ENCODE results near the gene TLCD3A.
"Not testable (repeated sequence)": the region's sequence is repeated elsewhere in the genome, so short reads cannot be mapped to it uniquely, and the experiment has no call there.

The TLCD3A gene

GRCh38 chr17:778096-778495 lies 45.7 kb downstream of the TLCD3A start:
- Histone ChIP-seq H3K4me3 (ENCODE audit: low read length) (no peak overlapping the region), H3K27ac (ENCODE audit: low read length) (no peak overlapping the region), H3K27me3 (ENCODE audit: control insufficient read depth, insufficient read depth, low read length) (no peaks in the 10 kb centered on the region), H3K36me3 (ENCODE audit: control insufficient read depth, low read depth, low read length) (peaks cover 54% of the 10 kb centered on the region), H3K9ac (ENCODE audit: low read length) (no peak overlapping the region), H3K9me3 (ENCODE audit: control insufficient read depth, low read depth, low read length) (no peaks in the 10 kb centered on the region), H3K4me1 (ENCODE audit: control insufficient read depth, low read depth, low read length) (no peaks in the 10 kb centered on the region)

GRCh38 chr17:781805-782731 lies 49.7 kb downstream of the TLCD3A start, which contains the start of the genes GLOD4 and MRM3:
Gene GLOD4 (minus strand): TSS chr17:782280. CDS start chr17:782255, 25 bp downstream.
Gene MRM3 (plus strand): TSS chr17:782353. CDS start chr17:782379, 26 bp downstream.
- H3K36me3 ChIP-seq (ENCODE audit: control insufficient read depth, low read depth, low read length): peaks cover 30% of the 10 kb centered on the region
- H3K4me1 ChIP-seq (ENCODE audit: control insufficient read depth, low read depth, low read length): no peaks in the 10 kb centered on the region
- H3K9me3 ChIP-seq (ENCODE audit: control insufficient read depth, low read depth, low read length): no peaks in the 10 kb centered on the region
- no peaks in the 10 kb centered on the region for H3K27me3 ChIP-seq (ENCODE audit: control insufficient read depth, insufficient read depth, low read length)
- H3K27ac ChIP-seq (ENCODE audit: low read length): peak within 1 kb of the TSS; percentile 88
- peak within 1 kb of the TSS; percentile 97 for H3K4me3 ChIP-seq (ENCODE audit: low read length)
- peak within 1 kb of the TSS; percentile 94 for H3K9ac ChIP-seq (ENCODE audit: low read length)

- Histone ChIP-seq H3K4me1 (ENCODE audit: control insufficient read depth, low read depth, low read length) (no peaks in the 10 kb centered on the region), H3K27me3 (ENCODE audit: control insufficient read depth, insufficient read depth, low read length) (no peaks in the 10 kb centered on the region), H3K9ac (ENCODE audit: low read length) (no peak overlapping the region), H3K27ac (ENCODE audit: low read length) (no peak overlapping the region), H3K4me3 (ENCODE audit: low read length) (no peak overlapping the region), H3K9me3 (ENCODE audit: control insufficient read depth, low read depth, low read length) (no peaks in the 10 kb centered on the region), H3K36me3 (ENCODE audit: control insufficient read depth, low read depth, low read length) (peaks cover 25% of the 10 kb centered on the region)
Observed at GRCh38 chr17:784143-784542, 51.7 kb downstream of the TLCD3A start.

GRCh38 chr17:785901-786300 lies 53.5 kb downstream of the TLCD3A start:
- H3K36me3 ChIP-seq (ENCODE audit: control insufficient read depth, low read depth, low read length): peaks cover 29% of the 10 kb centered on the region
- not testable (repeated sequence) for H3K27ac ChIP-seq (ENCODE audit: low read length); H3K9ac ChIP-seq (ENCODE audit: low read length); H3K27me3 ChIP-seq (ENCODE audit: control insufficient read depth, insufficient read depth, low read length); H3K4me1 ChIP-seq (ENCODE audit: control insufficient read depth, low read depth, low read length); H3K4me3 ChIP-seq (ENCODE audit: low read length); H3K9me3 ChIP-seq (ENCODE audit: control insufficient read depth, low read depth, low read length)

GRCh38 chr17:787641-788221 lies 55.3 kb downstream of the TLCD3A start:
- no peak overlapping the region for H3K27ac ChIP-seq (ENCODE audit: low read length)
- no peak overlapping the region for H3K9ac ChIP-seq (ENCODE audit: low read length)
- H3K4me3 ChIP-seq (ENCODE audit: low read length): no peak overlapping the region
- no peaks in the 10 kb centered on the region for H3K9me3 ChIP-seq (ENCODE audit: control insufficient read depth, low read depth, low read length)
- no peaks in the 10 kb centered on the region for H3K4me1 ChIP-seq (ENCODE audit: control insufficient read depth, low read depth, low read length)
- H3K36me3 ChIP-seq (ENCODE audit: control insufficient read depth, low read depth, low read length): peaks cover 35% of the 10 kb centered on the region
- no peaks in the 10 kb centered on the region for H3K27me3 ChIP-seq (ENCODE audit: control insufficient read depth, insufficient read depth, low read length)

GRCh38 chr17:788551-788950 lies 56.2 kb downstream of the TLCD3A start:
- no peaks in the 10 kb centered on the region for H3K27me3 ChIP-seq (ENCODE audit: control insufficient read depth, insufficient read depth, low read length)
- H3K9ac ChIP-seq (ENCODE audit: low read length): no peak overlapping the region
- no peak overlapping the region for H3K4me3 ChIP-seq (ENCODE audit: low read length)
- H3K36me3 ChIP-seq (ENCODE audit: control insufficient read depth, low read depth, low read length): peaks cover 35% of the 10 kb centered on the region
- no peaks in the 10 kb centered on the region for H3K4me1 ChIP-seq (ENCODE audit: control insufficient read depth, low read depth, low read length)
- no peaks in the 10 kb centered on the region for H3K9me3 ChIP-seq (ENCODE audit: control insufficient read depth, low read depth, low read length)
- no peak overlapping the region for H3K27ac ChIP-seq (ENCODE audit: low read length)

- H3K36me3 ChIP-seq (ENCODE audit: control insufficient read depth, low read depth, low read length): peaks cover 31% of the 10 kb centered on the region
- H3K27ac ChIP-seq (ENCODE audit: low read length): no peak overlapping the region
- H3K9me3 ChIP-seq (ENCODE audit: control insufficient read depth, low read depth, low read length): no peaks in the 10 kb centered on the region
- H3K9ac ChIP-seq (ENCODE audit: low read length): no peak overlapping the region
- no peaks in the 10 kb centered on the region for H3K4me1 ChIP-seq (ENCODE audit: control insufficient read depth, low read depth, low read length)
- no peaks in the 10 kb centered on the region for H3K27me3 ChIP-seq (ENCODE audit: control insufficient read depth, insufficient read depth, low read length)
- no peak overlapping the region for H3K4me3 ChIP-seq (ENCODE audit: low read length)
Observed at GRCh38 chr17:789160-789840, 56.9 kb downstream of the TLCD3A start.

- H3K9me3 ChIP-seq (ENCODE audit: control insufficient read depth, low read depth, low read length); H3K4me3 ChIP-seq (ENCODE audit: low read length): not testable (repeated sequence)
Observed at GRCh38 chr17:789931-790873, 57.8 kb downstream of the TLCD3A start.

GRCh38 chr17:790874-791247 lies 58.5 kb downstream of the TLCD3A start:
- H3K4me1 ChIP-seq (ENCODE audit: control insufficient read depth, low read depth, low read length); H3K9me3 ChIP-seq (ENCODE audit: control insufficient read depth, low read depth, low read length); H3K27ac ChIP-seq (ENCODE audit: low read length); H3K4me3 ChIP-seq (ENCODE audit: low read length); H3K27me3 ChIP-seq (ENCODE audit: control insufficient read depth, insufficient read depth, low read length); H3K9ac ChIP-seq (ENCODE audit: low read length): not testable (repeated sequence)
- peaks cover 24% of the 10 kb centered on the region for H3K36me3 ChIP-seq (ENCODE audit: control insufficient read depth, low read depth, low read length)

More at GRCh38 chr17:789931-790873, 57.8 kb downstream of the TLCD3A start:
- not testable (repeated sequence) for H3K4me1 ChIP-seq (ENCODE audit: control insufficient read depth, low read depth, low read length); H3K27ac ChIP-seq (ENCODE audit: low read length); H3K27me3 ChIP-seq (ENCODE audit: control insufficient read depth, insufficient read depth, low read length); H3K9ac ChIP-seq (ENCODE audit: low read length)
- peaks cover 24% of the 10 kb centered on the region for H3K36me3 ChIP-seq (ENCODE audit: control insufficient read depth, low read depth, low read length)

GRCh38 chr17:791829-792228 lies 59.4 kb downstream of the TLCD3A start:
- Histone ChIP-seq H3K9ac (ENCODE audit: low read length) (no peak overlapping the region), H3K27ac (ENCODE audit: low read length) (no peak overlapping the region), H3K36me3 (ENCODE audit: control insufficient read depth, low read depth, low read length) (peaks cover 24% of the 10 kb centered on the region), H3K9me3 (ENCODE audit: control insufficient read depth, low read depth, low read length) (no peaks in the 10 kb centered on the region), H3K4me1 (ENCODE audit: control insufficient read depth, low read depth, low read length) (peaks cover 4% of the 10 kb centered on the region), H3K4me3 (ENCODE audit: low read length) (no peak overlapping the region), H3K27me3 (ENCODE audit: control insufficient read depth, insufficient read depth, low read length) (no peaks in the 10 kb centered on the region)

- no peaks in the 10 kb centered on the region for H3K9me3 ChIP-seq (ENCODE audit: control insufficient read depth, low read depth, low read length)
- no peak overlapping the region for H3K27ac ChIP-seq (ENCODE audit: low read length)
- no peak overlapping the region for H3K9ac ChIP-seq (ENCODE audit: low read length)
- peaks cover 24% of the 10 kb centered on the region for H3K36me3 ChIP-seq (ENCODE audit: control insufficient read depth, low read depth, low read length)
- peaks cover 4% of the 10 kb centered on the region for H3K4me1 ChIP-seq (ENCODE audit: control insufficient read depth, low read depth, low read length)
- no peaks in the 10 kb centered on the region for H3K27me3 ChIP-seq (ENCODE audit: control insufficient read depth, insufficient read depth, low read length)
- H3K4me3 ChIP-seq (ENCODE audit: low read length): no peak overlapping the region
Observed at GRCh38 chr17:792277-792676, 59.9 kb downstream of the TLCD3A start.

Measured in iPS-18a (cell line).